H1 (cell line): Measurements from ENCODE around the gene GNG7.

ENCODE experiments used
- EP300 ChIP-seq, 2 experiments: IDR thresholded peaks; 1 replicate in 1 of 2; 2 replicates in 1 of 2; pipeline ENCODE4 v1.6.1; 2011 to 2012; ENCODE audit warnings: low read depth in 2 of 2, low read length in 2 of 2, mild to moderate bottlenecking in 2 of 2, borderline replicate concordance in 1 of 2, inconsistent platforms in 1 of 2, moderate library complexity in 1 of 2
- GABPA ChIP-seq: IDR thresholded peaks from 2 replicates; pipeline ENCODE4 v1.6.1; 2011; ENCODE audit warnings: mild to moderate bottlenecking, low read length, moderate library complexity, borderline replicate concordance; ENCODE audit not compliant: insufficient read depth
- HDAC2 ChIP-seq, 2 experiments: fragments of 300-600 bp in 1 of 2; sonication (generic) in 1 of 2; IDR thresholded peaks; 2 replicates each; pipeline ENCODE4 v1.6.1; 2011 to 2012; ENCODE audit warnings: low read depth in 2 of 2, low read length in 2 of 2, mild to moderate bottlenecking in 2 of 2, moderate library complexity in 2 of 2, borderline replicate concordance in 1 of 2, inconsistent platforms in 1 of 2
- MAX ChIP-seq: IDR thresholded peaks from 2 replicates; pipeline ENCODE4 v1.6.1; 2012; ENCODE audit warnings: inconsistent platforms
- RFX5 ChIP-seq: IDR thresholded peaks from 2 replicates; pipeline ENCODE4 v1.6.1; 2011; ENCODE audit warnings: low read depth, low read length, improper control_type of control experiment, borderline replicate concordance
- RXRA ChIP-seq: IDR thresholded peaks from 2 replicates; pipeline ENCODE4 v1.6.1; 2011; ENCODE audit warnings: low read depth, mild to moderate bottlenecking, low read length, moderate library complexity; ENCODE audit not compliant: insufficient read depth
- SP4 ChIP-seq: IDR thresholded peaks from 2 replicates; pipeline ENCODE4 v1.6.1; 2012; ENCODE audit warnings: low read length, inconsistent platforms
- TAF1 ChIP-seq: IDR thresholded peaks from 2 replicates; pipeline ENCODE4 v1.6.1; 2011; ENCODE audit warnings: mild to moderate bottlenecking, low read depth, low read length
- USF2 ChIP-seq: IDR thresholded peaks from 2 replicates; pipeline ENCODE4 v1.6.1; 2011; ENCODE audit warnings: low read length, improper control_type of control experiment
- TF ChIP-seq, protein P1 (sequence below), 3 experiments: IDR thresholded peaks; 1 replicate in 2 of 3; 2 replicates in 1 of 3; pipeline versions ENCODE4 v1.5.1 to v1.6.1; 2011; ENCODE audit warnings: low read length in 3 of 3, mild to moderate bottlenecking in 3 of 3, inconsistent platforms in 2 of 3, low read depth in 1 of 3, moderate library complexity in 1 of 3; ENCODE audit not compliant: insufficient read depth in 1 of 3; ENCODE audit errors: control extremely low read depth in 1 of 3

GRCh38 chr19:2554856-2555255 is 147.6 kb downstream of the GNG7 start:
- TF ChIP-seq, protein P1, sequence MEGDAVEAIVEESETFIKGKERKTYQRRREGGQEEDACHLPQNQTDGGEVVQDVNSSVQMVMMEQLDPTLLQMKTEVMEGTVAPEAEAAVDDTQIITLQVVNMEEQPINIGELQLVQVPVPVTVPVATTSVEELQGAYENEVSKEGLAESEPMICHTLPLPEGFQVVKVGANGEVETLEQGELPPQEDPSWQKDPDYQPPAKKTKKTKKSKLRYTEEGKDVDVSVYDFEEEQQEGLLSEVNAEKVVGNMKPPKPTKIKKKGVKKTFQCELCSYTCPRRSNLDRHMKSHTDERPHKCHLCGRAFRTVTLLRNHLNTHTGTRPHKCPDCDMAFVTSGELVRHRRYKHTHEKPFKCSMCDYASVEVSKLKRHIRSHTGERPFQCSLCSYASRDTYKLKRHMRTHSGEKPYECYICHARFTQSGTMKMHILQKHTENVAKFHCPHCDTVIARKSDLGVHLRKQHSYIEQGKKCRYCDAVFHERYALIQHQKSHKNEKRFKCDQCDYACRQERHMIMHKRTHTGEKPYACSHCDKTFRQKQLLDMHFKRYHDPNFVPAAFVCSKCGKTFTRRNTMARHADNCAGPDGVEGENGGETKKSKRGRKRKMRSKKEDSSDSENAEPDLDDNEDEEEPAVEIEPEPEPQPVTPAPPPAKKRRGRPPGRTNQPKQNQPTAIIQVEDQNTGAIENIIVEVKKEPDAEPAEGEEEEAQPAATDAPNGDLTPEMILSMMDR (IDR thresholded peaks at IDR 0.05; ENCODE audit: control extremely low read depth in 1 of 3, insufficient read depth in 1 of 3, low read depth in 1 of 3, low read length in 3 of 3): no peak
- no peak for TF ChIP-seq MAX
- TF ChIP-seq HDAC2 (IDR thresholded peaks at IDR 0.05; ENCODE audit: borderline replicate concordance in 1 of 2, low read depth in 2 of 2, low read length in 2 of 2): no peak
- TF ChIP-seq EP300 (IDR thresholded peaks at IDR 0.05; ENCODE audit: borderline replicate concordance in 1 of 2, low read depth in 2 of 2, low read length in 2 of 2): no peak
- no peak for TF ChIP-seq RFX5
- no peak for TF ChIP-seq USF2
- no peak for TF ChIP-seq SP4
- TF ChIP-seq GABPA: no peak
- no peak for TF ChIP-seq RXRA
- TF ChIP-seq TAF1: no peak
